MM.1S (cell line): ENCODE data around the gene FRS3.

Experiments
- DNase-seq: peaks from one replicate; pipeline ENCODE4 v3.0.0-alpha.2; 2015
- H2AFZ ChIP-seq: fragments of 300-600 bp; sonication (generic); 2 replicates; pipeline ENCODE4 v1.6.0; 2016; ENCODE audit warnings: antibody characterized with exemption, low read length
- H3F3A ChIP-seq: fragments of 300-600 bp; sonication (generic); 2 replicates; pipeline ENCODE4 v1.6.1; 2016; ENCODE audit warnings: mild to moderate bottlenecking, antibody characterized with exemption, low read length, moderate library complexity, mixed read lengths; ENCODE audit not compliant: insufficient read depth
- H3K27ac ChIP-seq: fragments of 300-600 bp; sonication (generic); 2 replicates; pipeline ENCODE4 v1.5.1; 2016; ENCODE audit warnings: mild to moderate bottlenecking, low read length
- H3K27me3 ChIP-seq: fragments of 300-600 bp; sonication (generic); replicated peaks from 2 replicates; pipeline ENCODE4 v1.6.0; 2016; ENCODE audit warnings: low read length; ENCODE audit not compliant: insufficient read depth
- H3K36me3 ChIP-seq: fragments of 300-600 bp; sonication (generic); replicated peaks from 2 replicates; pipeline ENCODE4 v1.6.1; 2016; ENCODE audit warnings: mild to moderate bottlenecking, low read length, mixed read lengths; ENCODE audit not compliant: insufficient read depth
- H3K4me1 ChIP-seq: fragments of 300-600 bp; sonication (generic); 2 replicates; pipeline ENCODE4 v1.6.1; 2016; ENCODE audit warnings: low read length, mixed read lengths
- H3K4me2 ChIP-seq: fragments of 300-600 bp; sonication (generic); 2 replicates; pipeline ENCODE4 v1.6.0; 2016; ENCODE audit warnings: low read depth, low read length
- H3K4me3 ChIP-seq: fragments of 300-600 bp; sonication (generic); 2 replicates; pipeline ENCODE4 v1.5.1; 2016; ENCODE audit warnings: low read length, mixed read lengths
- H3K79me2 ChIP-seq: fragments of 300-600 bp; sonication (generic); 2 replicates; pipeline ENCODE4 v1.6.1; 2016; ENCODE audit warnings: mixed run types, low read length, mixed read lengths
- H3K9ac ChIP-seq: fragments of 300-600 bp; sonication (generic); 2 replicates; pipeline ENCODE4 v1.6.1; 2016; ENCODE audit warnings: low read length, mixed read lengths
- H3K9me2 ChIP-seq: fragments of 300-600 bp; sonication (generic); replicated peaks from 2 replicates; pipeline ENCODE4 v1.6.1; 2016; ENCODE audit warnings: mild to moderate bottlenecking, low read length, mixed read lengths; ENCODE audit not compliant: insufficient read depth
- H3K9me3 ChIP-seq: fragments of 300-600 bp; sonication (generic); replicated peaks from 2 replicates; pipeline ENCODE4 v1.6.1; 2016; ENCODE audit warnings: mild to moderate bottlenecking, low read length, mixed read lengths; ENCODE audit not compliant: insufficient read depth
- H4K20me1 ChIP-seq: fragments of 300-600 bp; sonication (generic); 2 replicates; pipeline ENCODE4 v1.6.1; 2016; ENCODE audit warnings: mild to moderate bottlenecking, low read length, moderate library complexity, mixed read lengths; ENCODE audit not compliant: insufficient read depth
- CTCF ChIP-seq: fragments of 300-600 bp; sonication (generic); IDR thresholded peaks from 2 replicates; pipeline ENCODE4 v1.5.1; 2016; ENCODE audit warnings: antibody characterized with exemption, low read length, mixed read lengths
- EZH2 ChIP-seq: fragments of 300-600 bp; sonication (generic); optimal IDR thresholded peaks from 2 replicates; pipeline ENCODE3; 2017; ENCODE audit warnings: low read depth, mild to moderate bottlenecking, antibody characterized with exemption, low read length, mixed read lengths
- EZH2phosphoT487 ChIP-seq: fragments of 300-600 bp; sonication (generic); IDR thresholded peaks from 2 replicates; pipeline ENCODE4 v1.6.1; 2018; ENCODE audit warnings: antibody characterized with exemption, low read length

The FRS3 gene

GRCh38 chr6:41818271-41819054, 38.8 kb upstream of the FRS3 start:
- Histone ChIP-seq H3K4me3 (no peak overlapping the region), H4K20me1 (no peaks in the 10 kb centered on the region), H3F3A (no peaks in the 10 kb centered on the region), H3K4me1 (no peaks in the 10 kb centered on the region), H3K4me2 (no peak overlapping the region), H3K27me3 (no peaks in the 10 kb centered on the region), H3K9ac (no peak overlapping the region), H3K9me3 (no peaks in the 10 kb centered on the region), H2AFZ (no peak overlapping the region), H3K9me2 (no peaks in the 10 kb centered on the region), H3K36me3 (no peaks in the 10 kb centered on the region), H3K27ac (no peak overlapping the region), H3K79me2 (no peaks in the 10 kb centered on the region)
- DNase-seq, result no peak
- TF ChIP-seq EZH2phosphoT487 (no peak), EZH2 (no peak), CTCF (no peak)

- Histone ChIP-seq H3K36me3 (no peaks in the 10 kb centered on the region), H4K20me1 (0 out of 2 replicates have a peak, but pooled peaks cover 5% of the 10 kb centered on the region), H3K27ac (no peak overlapping the region), H3K4me2 (no peak overlapping the region), H3K9me3 (no peaks in the 10 kb centered on the region), H3K9ac (no peak overlapping the region), H3K4me1 (peaks cover 9% of the 10 kb centered on the region), H2AFZ (no peak overlapping the region), H3K9me2 (no peaks in the 10 kb centered on the region), H3K4me3 (no peak overlapping the region), H3K79me2 (no peaks in the 10 kb centered on the region), H3K27me3 (no peaks in the 10 kb centered on the region), H3F3A (peaks cover 5% of the 10 kb centered on the region; the same call in 1 of the 2 replicates)
- no peak for TF ChIP-seq EZH2
- no peak for TF ChIP-seq EZH2phosphoT487
- TF ChIP-seq CTCF, result no peak
- DNase-seq, result no peak
Observed at GRCh38 chr6:41815587-41815986, 35.9 kb upstream of the FRS3 start.

DNA sequence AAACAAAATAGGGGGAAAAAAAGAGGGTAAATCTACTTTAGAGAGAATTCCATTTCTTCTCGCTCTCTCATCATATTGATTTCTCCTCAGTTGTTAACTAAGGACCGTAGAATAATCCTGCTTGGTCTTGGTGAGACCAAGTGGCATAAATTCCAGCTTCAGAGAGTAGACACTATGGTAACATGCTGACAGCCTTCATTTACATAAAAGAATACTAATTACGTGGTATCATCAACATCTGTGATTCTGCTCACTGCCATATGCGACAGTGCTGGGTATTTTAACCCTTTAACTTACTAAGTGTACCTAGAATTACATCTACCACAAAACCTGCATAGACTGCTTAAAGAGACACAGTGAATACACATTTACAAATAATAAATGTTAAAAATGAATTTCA, 34.9 kb upstream of the FRS3 start:
- H2AFZ ChIP-seq, result no peak overlapping the region
- H3K9me3 ChIP-seq, result no peaks in the 10 kb centered on the region
- H3K27me3 ChIP-seq, result no peaks in the 10 kb centered on the region
- 0 out of 2 replicates have a peak, but pooled peaks cover 5% of the 10 kb centered on the region for H4K20me1 ChIP-seq
- H3K9ac ChIP-seq, result no peak overlapping the region
- H3K27ac ChIP-seq, result no peak overlapping the region
- no peaks in the 10 kb centered on the region for H3K9me2 ChIP-seq
- H3K79me2 ChIP-seq, result no peaks in the 10 kb centered on the region
- TF ChIP-seq CTCF (no peak), EZH2 (no peak), EZH2phosphoT487 (no peak)
- H3K36me3 ChIP-seq, result no peaks in the 10 kb centered on the region
- no peak for DNase-seq
- peaks cover 5% of the 10 kb centered on the region; the same call in 1 of the 2 replicates for H3F3A ChIP-seq
- no peak overlapping the region for H3K4me3 ChIP-seq
- peaks cover 9% of the 10 kb centered on the region for H3K4me1 ChIP-seq
- no peak overlapping the region for H3K4me2 ChIP-seq
